ENCODE results near the gene CC2D2A. TPM values are rescaled to one million over a fixed set of nuclear protein-coding genes. Genes with fewer than 3 reads are reported as not detected.

Gene CC2D2A
- total RNA-seq, 2 experiments from 2014 or later: not detected

DNA sequence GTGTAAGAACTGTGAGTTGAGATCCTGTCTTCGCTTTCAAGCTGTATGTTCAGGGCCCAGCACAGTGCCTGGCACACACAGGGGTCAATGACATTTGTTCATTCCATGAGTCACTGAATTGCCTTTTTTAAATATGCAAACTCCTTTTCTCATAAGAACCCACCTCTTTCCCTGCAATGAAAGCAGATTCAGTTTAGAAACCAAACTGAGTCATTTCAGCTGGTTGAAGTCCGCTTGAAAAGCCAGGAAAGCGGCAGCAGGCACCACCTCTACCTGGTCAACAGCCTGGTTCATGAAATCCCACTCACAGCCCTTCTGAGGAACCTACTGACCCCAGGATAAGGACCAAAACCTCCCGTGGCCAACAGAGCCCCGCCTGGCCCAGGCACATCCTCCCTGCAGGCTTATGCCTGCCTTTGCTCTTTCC is 46.4 kb upstream of the CC2D2A start:
- Histone ChIP-seq H3K36me3 (ENCODE audit: insufficient read depth, low read length) (no peaks in the 10 kb centered on the region), H3K27ac (ENCODE audit: low read depth, low read length, poor library complexity, severe bottlenecking) (no peak overlapping the region), H2AFZ (ENCODE audit: low read length) (no peak overlapping the region), H3K4me1 (ENCODE audit: insufficient read depth, low read length, poor library complexity, severe bottlenecking) (no peaks in the 10 kb centered on the region), H3K79me2 (ENCODE audit: insufficient read depth, low read depth, low read length) (no peaks in the 10 kb centered on the region), H3K9me2 (ENCODE audit: insufficient read depth, low read length) (no peaks in the 10 kb centered on the region), H3K4me2 (ENCODE audit: low read length) (no peak overlapping the region), H3K9me3 (ENCODE audit: low read length) (no peaks in the 10 kb centered on the region), H4K20me1 (ENCODE audit: insufficient read depth, low read length) (no peaks in the 10 kb centered on the region), H3K4me3 (ENCODE audit: low read depth, low read length, poor library complexity, severe bottlenecking) (no peak overlapping the region)
- ChIA-PET POLR2A (no interaction called here), CTCF (ENCODE audit: unreplicated experiment) (no interaction called here)
- no TSS peak for BruUV-seq (replicated peaks)
- DNase-seq (ENCODE audit: low spot score): no peak
- intact Hi-C loops (cut with micrococcal nuclease; ENCODE audit: unreplicated experiment): no loop called here
- TF ChIP-seq CTCF (conservative IDR thresholded peaks at IDR 0.05; ENCODE audit: low read length): no peak
- TF ChIP-seq EZH2phosphoT487 (IDR thresholded peaks at IDR 0.05; ENCODE audit: borderline replicate concordance, low read depth, low read length): no peak

DNA sequence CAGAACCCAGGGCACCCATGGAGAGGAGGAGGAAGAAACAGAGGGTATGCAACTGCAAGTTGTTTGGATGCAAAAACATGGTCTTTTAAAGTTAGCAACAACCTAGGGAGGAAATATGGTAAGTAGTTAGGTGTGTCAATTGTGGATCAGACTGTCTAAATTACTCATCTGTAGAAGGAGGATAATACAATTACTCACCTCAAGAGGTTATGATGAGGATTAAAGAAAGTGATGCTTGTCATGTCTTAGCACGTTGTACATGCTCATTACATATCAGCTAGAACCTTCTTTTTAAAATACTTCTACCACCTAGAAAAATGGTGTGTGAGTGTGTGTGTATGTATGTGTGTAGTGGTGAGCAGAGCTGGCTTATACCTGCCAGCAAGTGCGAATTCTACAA is 44.2 kb upstream of the CC2D2A start:
- no peaks in the 10 kb centered on the region for H3K4me1 ChIP-seq (ENCODE audit: insufficient read depth, low read length, poor library complexity, severe bottlenecking)
- no peak overlapping the region for H2AFZ ChIP-seq (ENCODE audit: low read length)
- no peaks in the 10 kb centered on the region for H3K9me2 ChIP-seq (ENCODE audit: insufficient read depth, low read length)
- H4K20me1 ChIP-seq (ENCODE audit: insufficient read depth, low read length): no peaks in the 10 kb centered on the region
- POLR2A ChIA-PET: interaction anchor here (0.6 to 0.9 kb wide), 2 partner anchors 22 to 434 kb away, joined by 3 read pairs; no protein-coding TSS in a partner anchor
- TF ChIP-seq EZH2phosphoT487 (IDR thresholded peaks at IDR 0.05; ENCODE audit: borderline replicate concordance, low read depth, low read length) (no peak), CTCF (conservative IDR thresholded peaks at IDR 0.05; ENCODE audit: low read length) (no peak)
- no peaks in the 10 kb centered on the region for H3K79me2 ChIP-seq (ENCODE audit: insufficient read depth, low read depth, low read length)
- CTCF ChIA-PET (ENCODE audit: unreplicated experiment): no interaction called here
- no peak overlapping the region for H3K4me3 ChIP-seq (ENCODE audit: low read depth, low read length, poor library complexity, severe bottlenecking)
- intact Hi-C loops (cut with micrococcal nuclease; ENCODE audit: unreplicated experiment): no loop called here
- no peak overlapping the region for H3K27ac ChIP-seq (ENCODE audit: low read depth, low read length, poor library complexity, severe bottlenecking)
- no peaks in the 10 kb centered on the region for H3K36me3 ChIP-seq (ENCODE audit: insufficient read depth, low read length)
- no TSS peak for BruUV-seq (replicated peaks)
- no peak for DNase-seq (ENCODE audit: low spot score)
- H3K9me3 ChIP-seq (ENCODE audit: low read length): no peaks in the 10 kb centered on the region
- H3K4me2 ChIP-seq (ENCODE audit: low read length): no peak overlapping the region

- Histone ChIP-seq H2AFZ (ENCODE audit: low read length) (no peak overlapping the region), H3K27ac (ENCODE audit: low read depth, low read length, poor library complexity, severe bottlenecking) (no peak overlapping the region), H3K4me1 (ENCODE audit: insufficient read depth, low read length, poor library complexity, severe bottlenecking) (no peaks in the 10 kb centered on the region), H4K20me1 (ENCODE audit: insufficient read depth, low read length) (no peaks in the 10 kb centered on the region), H3K9me2 (ENCODE audit: insufficient read depth, low read length) (no peaks in the 10 kb centered on the region), H3K4me3 (ENCODE audit: low read depth, low read length, poor library complexity, severe bottlenecking) (no peak overlapping the region), H3K36me3 (ENCODE audit: insufficient read depth, low read length) (no peaks in the 10 kb centered on the region), H3K9me3 (ENCODE audit: low read length) (no peaks in the 10 kb centered on the region), H3K4me2 (ENCODE audit: low read length) (no peak overlapping the region), H3K79me2 (ENCODE audit: insufficient read depth, low read depth, low read length) (no peaks in the 10 kb centered on the region)
- TF ChIP-seq CTCF (conservative IDR thresholded peaks at IDR 0.05; ENCODE audit: low read length) (no peak), EZH2phosphoT487 (IDR thresholded peaks at IDR 0.05; ENCODE audit: borderline replicate concordance, low read depth, low read length) (no peak)
- intact Hi-C loops (cut with micrococcal nuclease; ENCODE audit: unreplicated experiment): no loop called here
- no peak for DNase-seq (ENCODE audit: low spot score)
- BruUV-seq (replicated peaks): no TSS peak
- ChIA-PET CTCF (ENCODE audit: unreplicated experiment) (no interaction called here), POLR2A (interaction anchor here (0.6 kb wide), 1 partner anchor 43 kb away, joined by 3 read pairs; no protein-coding TSS in a partner anchor)
Measured at GRCh38 chr4:15427161-15427560, 42.5 kb upstream of the CC2D2A start.
